ENCODE measurements around the gene REM2. TPM values are rescaled to one million over a fixed set of nuclear protein-coding genes. Genes with fewer than 3 reads are reported as not detected.

Gene REM2
- total and polyA plus RNA-seq, 2 of the 4 experiments (the other 2 are of a cell fraction) = under 0.01 to 0.07 TPM

DNA sequence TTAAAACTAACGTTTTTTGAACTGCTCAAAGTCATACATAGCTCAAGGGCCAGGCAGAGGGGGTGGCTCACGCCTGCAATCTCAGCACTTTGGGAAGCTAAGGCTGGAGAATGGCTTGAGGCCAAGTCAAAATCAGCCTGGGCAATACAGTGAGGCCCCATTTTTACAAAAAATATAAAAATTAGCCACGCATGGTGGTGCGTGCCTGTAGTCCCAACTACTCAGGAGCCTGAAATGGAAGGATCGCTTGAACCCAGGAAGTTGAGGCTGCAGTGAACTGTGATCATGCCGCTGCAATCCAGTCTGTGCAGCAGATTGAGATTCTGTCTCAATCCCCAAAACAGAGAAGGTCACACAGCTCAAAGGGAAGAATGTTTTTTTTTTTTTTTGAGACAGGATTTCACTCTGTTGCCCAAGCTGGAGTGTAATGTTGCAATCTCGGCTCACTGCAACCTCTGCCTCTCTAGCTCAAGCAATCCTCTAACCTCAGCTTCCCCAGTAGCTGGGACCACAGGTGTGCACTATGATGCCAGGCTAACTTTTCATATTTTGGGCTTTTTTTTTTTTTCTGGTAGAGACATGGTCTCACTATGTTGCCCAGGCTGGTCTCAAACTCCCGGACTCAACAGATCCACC is 33.0 kb downstream of the REM2 start:
- H2AK5ac ChIP-seq (ENCODE audit: low read depth, low read length) = no peak overlapping the region
- no peak for TF ChIP-seq NFE2L2 (IDR thresholded peaks at IDR 0.05; ENCODE audit: low read depth, low read length)
- no peak for TF ChIP-seq BHLHE40 (IDR thresholded peaks at IDR 0.05; ENCODE audit: low read depth, low read length)
- TF ChIP-seq, protein P1, sequence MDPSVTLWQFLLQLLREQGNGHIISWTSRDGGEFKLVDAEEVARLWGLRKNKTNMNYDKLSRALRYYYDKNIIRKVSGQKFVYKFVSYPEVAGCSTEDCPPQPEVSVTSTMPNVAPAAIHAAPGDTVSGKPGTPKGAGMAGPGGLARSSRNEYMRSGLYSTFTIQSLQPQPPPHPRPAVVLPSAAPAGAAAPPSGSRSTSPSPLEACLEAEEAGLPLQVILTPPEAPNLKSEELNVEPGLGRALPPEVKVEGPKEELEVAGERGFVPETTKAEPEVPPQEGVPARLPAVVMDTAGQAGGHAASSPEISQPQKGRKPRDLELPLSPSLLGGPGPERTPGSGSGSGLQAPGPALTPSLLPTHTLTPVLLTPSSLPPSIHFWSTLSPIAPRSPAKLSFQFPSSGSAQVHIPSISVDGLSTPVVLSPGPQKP (IDR thresholded peaks at IDR 0.05; ENCODE audit: borderline replicate concordance, low read depth, low read length) = no peak
- peak; percentile 84 for TF ChIP-seq CEBPB (IDR thresholded peaks at IDR 0.05; ENCODE audit: low read depth, low read length)
- TF ChIP-seq SMC3 (IDR thresholded peaks at IDR 0.05; ENCODE audit: low read depth, low read length) = no peak
- no peak overlapping the region for H4K91ac ChIP-seq (ENCODE audit: insufficient read depth, low read depth, low read length)
- H3K4ac ChIP-seq (ENCODE audit: low read depth, low read length) = no peak overlapping the region
- no peak overlapping the region for H3K4me2 ChIP-seq (ENCODE audit: low read depth, low read length)
- POLR2A ChIA-PET (ENCODE audit: unreplicated experiment) = no interaction called here
- H3K36me3 ChIP-seq (ENCODE audit: control insufficient read depth, insufficient read depth, low read length) = peaks cover 7% of the 10 kb centered on the region
- WGBS, 2 experiments (ENCODE audit: extremely low coverage in 2 of 2, insufficient read length in 1 of 2) = 100% methylated on average over 1 of the region's 8 CpGs; no CpG with 5 or more reads in 1 of the 2 experiments
- no peak overlapping the region for H3K4me3 ChIP-seq (ENCODE audit: insufficient read depth, low read depth, low read length)
- dilution Hi-C loops (cut with HindIII; ENCODE audit: low sequenced_read_pairs, unreplicated experiment) (no loop called here), intact Hi-C loops (cut with micrococcal nuclease) (loop anchor here (5.0 kb wide), 1 partner anchor 79 kb away; the partner anchor contains the start of gene MMP14), in situ Hi-C loops (cut with MboI; ENCODE audit: low sequenced_read_pairs) (no loop called here)
- H3K18ac ChIP-seq (ENCODE audit: low read depth, low read length) = no peak overlapping the region
- no peak overlapping the region for H3K23ac ChIP-seq (ENCODE audit: low read depth, low read length)
- no peak overlapping the region for H3K56ac ChIP-seq (ENCODE audit: extremely low read depth, insufficient read depth, low read length)
- H2AK9ac ChIP-seq (replicated peaks; ENCODE audit: low read depth, low read length, poor library complexity) = no peak overlapping the region
- H3K27ac ChIP-seq (ENCODE audit: insufficient read depth, low read length) = no peak overlapping the region
- no peak overlapping the region; a peak in 1 of 4 replicates for H4K8ac ChIP-seq (ENCODE audit: low read depth in 2 of 2, low read length in 2 of 2)
- BruUV-seq (replicated peaks) = no TSS peak
- H3K14ac ChIP-seq (replicated peaks; ENCODE audit: low read depth, low read length) = no peak overlapping the region
- H2BK120ac ChIP-seq (ENCODE audit: low read depth, low read length) = no peak overlapping the region
- no peaks in the 10 kb centered on the region for H3K9me3 ChIP-seq (ENCODE audit: control insufficient read depth, insufficient read depth, low read length)
- H3K79me1 ChIP-seq (ENCODE audit: low read depth in 1 of 2, low read length in 2 of 2) = peaks cover 21 to 52% of the 10 kb centered on the region in 2 experiments
- H4K5ac ChIP-seq (ENCODE audit: low read depth, low read length) = no peak overlapping the region
- H3K27me3 ChIP-seq (ENCODE audit: control insufficient read depth, insufficient read depth, low read length) = no peaks in the 10 kb centered on the region
- peaks cover 4% of the 10 kb centered on the region for H3K9me1 ChIP-seq (ENCODE audit: insufficient read depth, low read length)
- H2BK15ac ChIP-seq (ENCODE audit: low read depth, low read length) = no peak overlapping the region
- peaks cover 9% of the 10 kb centered on the region for H3K4me1 ChIP-seq (ENCODE audit: control insufficient read depth, insufficient read depth, low read length)
- H2BK5ac ChIP-seq (ENCODE audit: low read depth, low read length, poor library complexity, severe bottlenecking) = no peak overlapping the region
- no peak overlapping the region for H2AFZ ChIP-seq (replicated peaks; ENCODE audit: low read length, poor library complexity)
- ATAC-seq (ENCODE audit: low read depth) = no peak
- DNase-seq = no peak
- H3K9ac ChIP-seq (ENCODE audit: low read depth, low read length) = no peak overlapping the region
- H2BK20ac ChIP-seq (ENCODE audit: low read depth, low read length) = no peak overlapping the region
- CTCF ChIA-PET = interaction anchor here (0.7 to 1.1 kb wide), 3 partner anchors 15 to 138 kb away, joined by 3 to 8 read pairs (median 3); no protein-coding TSS in a partner anchor
- no peaks in the 10 kb centered on the region for H4K20me1 ChIP-seq (ENCODE audit: insufficient read depth, low read length)
